NCI-H82 (cell line): ENCODE data around the gene HASPIN.
A peak's percentile ranks its signal among the peaks of the same experiment; 100 is the strongest.
"Not testable (repeated sequence)": the region's sequence is repeated elsewhere in the genome, so short reads cannot be mapped to it uniquely, and the experiment has no call there.

ENCODE experiments used
- DNase-seq: peaks from one replicate; lab custom pipeline; 2025; lab: John Stamatoyannopoulos, UW

HASPIN gene

DNA sequence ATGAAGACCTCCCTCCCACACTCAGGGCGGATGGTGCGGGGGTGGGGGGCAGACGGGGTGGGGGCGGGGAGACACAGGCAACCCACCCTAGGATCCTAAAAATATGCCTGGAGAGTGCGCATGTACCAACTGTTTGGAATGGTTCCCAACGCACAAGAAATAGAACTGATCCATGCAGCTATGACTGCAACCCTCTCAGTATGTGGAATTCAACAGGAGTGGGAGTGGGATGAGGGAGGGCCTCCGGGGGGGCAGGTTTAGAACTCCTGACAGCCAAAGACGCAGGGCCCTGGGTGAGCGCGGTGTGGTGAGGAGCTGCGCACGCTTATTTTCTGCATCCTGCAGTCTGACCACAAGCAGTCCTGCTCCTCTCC lies 26.6 kb upstream of the HASPIN start:
- DNase-seq: no peak

DNA sequence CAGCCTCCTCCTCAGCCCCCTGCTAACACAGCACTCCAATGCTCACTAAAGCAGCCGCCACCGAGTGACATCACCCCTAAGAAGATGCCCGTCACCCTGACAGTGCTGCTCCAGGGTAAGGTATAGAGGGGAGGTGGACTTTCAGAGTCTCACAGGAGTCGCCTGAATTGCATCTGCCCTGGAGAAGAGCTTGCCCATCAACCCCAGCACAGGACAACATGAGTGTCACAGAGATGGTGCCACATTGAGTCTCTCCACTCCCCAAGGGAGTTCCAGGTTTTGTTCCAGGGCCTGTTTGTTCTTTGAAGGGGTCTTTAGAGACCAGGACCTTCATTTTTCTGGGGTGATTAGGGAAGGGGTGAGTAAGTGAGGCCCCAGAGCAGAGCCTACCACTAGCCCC lies 25.6 kb upstream of the HASPIN start:
- DNase-seq: no peak

DNA sequence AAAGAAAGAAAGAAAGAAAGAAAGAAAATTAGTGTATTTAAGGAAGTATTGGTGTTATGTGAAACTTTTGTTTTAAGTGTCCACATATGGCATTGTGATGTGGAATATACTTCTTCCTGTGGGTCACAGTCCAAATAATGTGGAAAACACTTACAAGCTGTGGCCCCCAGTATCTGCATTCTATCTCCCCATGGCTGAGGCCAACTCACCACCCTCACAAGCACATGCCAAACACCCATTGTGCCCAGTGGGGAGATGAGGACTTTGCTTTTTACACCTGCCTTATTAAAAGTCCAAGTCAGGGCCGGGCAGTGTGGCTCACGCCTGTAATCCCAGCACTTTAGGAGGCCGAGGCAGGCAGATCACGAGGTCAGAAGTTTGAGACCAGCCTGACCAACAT lies 23.8 kb upstream of the HASPIN start:
- DNase-seq: no peak

- not testable (repeated sequence) for DNase-seq
Measured at GRCh38 chr17:3702041-3702539, 21.6 kb upstream of the HASPIN start.

DNA sequence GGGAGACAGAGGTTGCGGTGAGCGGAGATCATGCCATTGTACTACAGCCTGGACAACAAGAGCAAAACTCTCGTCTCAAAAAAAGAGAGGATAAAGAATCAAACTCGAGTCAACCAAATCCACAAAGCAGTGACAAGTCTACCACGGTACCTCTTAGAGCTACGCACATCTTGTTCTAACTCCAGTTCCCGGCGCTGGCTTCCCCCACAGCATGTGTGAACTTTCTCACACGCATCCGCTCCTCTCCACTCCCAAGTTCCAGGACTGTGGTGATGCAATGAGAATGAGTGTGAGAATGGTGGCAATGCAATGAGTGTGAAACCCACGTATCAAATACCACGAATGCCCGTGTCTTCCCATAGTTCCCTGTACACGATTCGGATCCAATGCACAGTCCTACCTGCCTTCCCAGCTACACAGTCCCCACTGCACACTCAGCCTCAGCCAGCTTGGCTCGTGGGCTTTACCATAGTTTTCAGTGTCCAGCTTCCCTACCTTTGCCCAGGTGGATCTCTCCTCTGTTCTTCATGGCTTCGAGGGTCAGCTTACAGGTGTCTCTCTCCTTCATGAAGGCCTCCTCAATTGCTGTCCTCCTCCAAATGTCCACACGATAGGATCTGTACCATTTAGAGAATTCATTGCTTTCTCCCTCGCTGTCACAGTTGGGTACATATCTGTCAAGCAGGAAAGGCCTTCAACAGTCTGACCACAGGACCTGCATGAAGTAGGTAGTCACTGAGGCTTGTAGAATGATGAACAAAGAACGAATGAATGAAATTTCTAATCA lies 18.6 kb upstream of the HASPIN start:
- no peak for DNase-seq

DNA sequence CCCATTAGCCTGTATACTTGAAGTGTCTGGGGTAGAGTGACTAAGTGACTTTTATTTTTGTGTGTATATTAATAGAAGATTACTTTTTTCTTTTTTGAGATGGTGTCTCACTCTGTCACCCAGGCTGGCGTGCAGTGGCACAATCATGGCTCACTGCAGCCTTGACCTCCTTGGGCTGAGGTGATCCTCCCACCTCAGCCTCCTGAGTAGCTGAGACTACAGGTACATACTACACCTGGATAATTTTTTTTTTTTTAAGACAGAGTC lies 18.1 kb upstream of the HASPIN start:
- not testable (repeated sequence) for DNase-seq

DNA sequence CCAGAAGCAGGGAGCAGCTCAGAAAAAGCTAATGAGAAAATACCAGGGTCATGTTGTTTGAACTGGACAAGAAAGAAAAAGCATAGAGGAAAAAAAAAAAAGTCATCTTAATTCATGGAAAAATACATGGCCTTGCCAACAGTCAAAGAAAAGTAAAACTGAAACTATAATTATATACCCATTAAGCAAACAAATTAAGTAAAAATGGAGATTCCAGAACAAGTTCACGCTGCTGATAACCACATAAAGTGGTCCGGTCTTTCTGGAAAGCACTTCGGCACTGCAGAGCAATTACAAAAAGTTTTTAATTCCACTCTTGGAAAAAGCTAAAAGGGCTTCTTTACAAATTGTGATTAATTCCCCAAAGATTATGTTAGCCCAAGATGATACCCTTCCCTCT lies 15.3 kb upstream of the HASPIN start:
- no peak for DNase-seq

DNA sequence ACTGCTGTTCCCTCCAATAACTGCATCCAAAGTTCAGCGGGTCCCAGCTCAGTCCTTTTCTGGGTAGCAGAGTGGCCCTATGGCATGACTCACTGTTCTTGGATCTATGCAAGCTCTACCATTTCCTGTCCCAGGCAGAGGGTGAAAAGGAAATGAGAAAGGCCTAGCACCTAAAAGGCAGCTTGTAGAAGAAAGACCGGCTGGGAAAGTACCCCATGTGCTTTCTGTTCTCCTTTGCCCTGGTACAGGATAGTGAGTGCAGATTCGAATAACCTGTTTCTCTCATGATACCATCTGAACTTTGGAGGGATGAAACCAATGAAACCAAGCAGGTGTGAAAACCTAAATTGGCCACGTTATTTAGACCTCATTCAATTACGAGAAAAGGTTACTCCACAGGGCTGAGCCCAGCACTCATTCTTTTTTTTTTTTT lies 12.7 kb upstream of the HASPIN start:
- no peak for DNase-seq

DNA sequence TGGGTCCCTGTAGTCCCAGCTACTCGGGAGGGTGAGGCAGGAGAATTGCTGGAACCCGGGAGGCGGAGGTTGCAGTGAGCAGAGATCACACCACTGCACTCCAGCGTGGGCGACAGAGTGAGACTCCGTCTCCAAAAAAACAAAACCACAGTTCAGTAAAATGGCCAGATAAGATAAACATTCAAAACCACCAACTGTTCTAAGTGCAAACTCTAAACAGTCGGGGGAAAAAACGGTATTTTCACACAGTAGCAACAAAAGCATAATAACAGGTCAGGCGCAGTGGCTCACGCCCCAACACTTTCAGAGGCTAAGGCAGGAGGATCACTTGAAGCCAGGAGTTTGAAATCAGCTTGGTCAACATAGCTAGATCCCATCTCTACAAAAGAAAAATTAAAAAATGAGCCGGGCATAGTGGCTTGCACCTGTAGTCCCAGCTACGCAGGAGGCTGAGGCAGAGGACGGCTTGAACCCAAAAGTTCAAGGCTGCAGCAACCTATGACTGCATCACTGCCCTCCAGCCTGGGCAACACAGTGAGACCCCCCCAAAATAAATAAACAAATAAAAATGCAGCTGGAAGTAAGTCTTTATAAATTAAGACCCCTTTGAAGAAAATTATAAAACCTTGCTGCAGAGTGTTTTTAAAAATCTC lies 10.8 kb upstream of the HASPIN start:
- no peak for DNase-seq

- DNase-seq: no peak
Measured at GRCh38 chr17:3715296-3715695, 8.4 kb upstream of the HASPIN start.

GRCh38 chr17:3718201-3718600 lies 5.5 kb upstream of the HASPIN start:
- no peak for DNase-seq

GRCh38 chr17:3719265-3719664 lies 4.4 kb upstream of the HASPIN start:
- DNase-seq: no peak

DNA sequence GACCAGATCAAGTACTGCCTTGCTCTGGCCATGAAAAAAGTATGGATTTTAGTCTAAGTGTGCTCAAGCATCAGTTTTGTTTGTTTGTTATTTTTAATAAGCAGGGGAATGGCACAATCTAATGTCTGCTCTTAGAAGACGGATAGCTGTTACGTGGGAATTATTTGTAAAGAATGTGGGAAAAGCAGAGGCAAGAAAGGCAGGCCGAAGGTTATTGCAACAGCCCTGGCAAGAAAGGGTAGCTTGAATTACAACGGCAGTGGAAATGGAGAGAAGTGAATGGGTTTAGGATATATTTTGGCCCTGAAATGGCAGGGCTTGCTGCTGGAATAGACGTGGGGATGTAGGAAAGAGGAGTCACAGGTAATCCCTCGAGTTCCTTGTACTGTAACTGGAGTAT lies 987 bp upstream of the HASPIN start:
- no peak for DNase-seq

DNA sequence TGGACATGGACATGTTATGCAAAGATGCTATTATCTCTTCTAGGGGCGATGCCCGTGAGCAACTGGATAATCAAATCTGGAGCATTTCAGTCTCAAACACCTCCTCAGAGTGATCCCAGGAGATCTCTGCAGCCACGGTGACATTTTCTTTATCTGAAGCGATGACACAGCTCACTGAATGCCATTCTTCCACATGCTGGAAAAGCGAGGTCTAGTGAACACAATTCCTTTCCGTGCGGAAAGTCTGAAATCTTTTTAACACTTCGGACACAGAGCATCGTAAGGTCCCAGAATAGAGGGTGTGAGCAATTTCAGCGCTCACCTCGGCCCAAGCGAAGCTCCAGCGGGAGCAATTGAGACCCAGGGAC lies 531 bp upstream of the HASPIN start:
- DNase-seq: peak; percentile 61

- DNase-seq: no peak
Measured at GRCh38 chr17:3724378-3725077, 825 bp downstream of the HASPIN start.

- DNase-seq: no peak
Measured at GRCh38 chr17:3727041-3727440, 3.3 kb downstream of the HASPIN start.

DNA sequence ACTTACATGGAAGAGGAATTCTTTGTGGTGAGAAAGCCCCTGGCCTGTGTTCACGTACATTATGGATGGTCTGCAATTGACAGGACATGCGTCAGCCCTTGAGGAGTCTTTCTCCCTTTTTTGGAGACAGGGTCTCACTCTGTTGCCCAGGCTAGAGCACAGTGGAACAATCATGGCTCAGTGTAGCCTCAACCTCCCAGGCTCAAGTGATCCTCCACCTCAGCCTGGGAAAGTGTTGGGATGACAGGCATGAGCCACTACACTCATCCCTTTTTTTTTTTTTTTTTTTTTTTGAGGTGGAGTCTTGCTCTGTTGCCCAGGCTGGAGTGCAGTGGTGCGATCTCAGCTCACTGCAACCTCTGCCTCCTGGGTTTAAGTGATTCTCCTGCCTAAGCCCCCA lies 4.4 kb downstream of the HASPIN start:
- not testable (repeated sequence) for DNase-seq

GRCh38 chr17:3729881-3730280 lies 6.2 kb downstream of the HASPIN start:
- DNase-seq: peak; percentile 32

GRCh38 chr17:3730881-3731429 lies 7.3 kb downstream of the HASPIN start:
- no peak for DNase-seq

GRCh38 chr17:3732210-3732621 lies 8.5 kb downstream of the HASPIN start:
- DNase-seq: no peak

- not testable (repeated sequence) for DNase-seq
Measured at GRCh38 chr17:3734911-3735276, 11.2 kb downstream of the HASPIN start.

DNA sequence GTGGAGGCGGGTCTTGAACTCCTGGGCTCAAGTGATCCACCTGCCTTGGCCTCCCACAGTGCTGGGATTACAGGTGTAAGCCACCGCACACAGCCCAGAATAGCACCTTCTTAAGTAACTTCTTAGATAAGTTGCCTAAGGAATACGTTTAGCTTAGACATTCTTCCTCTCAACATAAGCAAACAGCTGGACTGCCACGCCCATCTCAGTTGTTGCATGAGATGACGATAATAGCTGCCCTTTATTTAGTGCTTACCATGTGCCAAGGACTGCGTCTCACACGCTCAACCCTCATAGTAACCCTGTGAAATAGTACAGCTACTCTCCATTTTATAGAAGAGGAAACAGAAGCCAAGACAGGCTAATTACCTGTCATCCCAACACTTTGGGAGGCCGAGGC lies 11.8 kb downstream of the HASPIN start:
- peak; percentile 23 for DNase-seq
